SK-N-SH treated with all-trans-retinoic acid at 6 μM for 48 hours (cell line): ENCODE measurements around the gene TOR2A.

Experiments
- ATAC-seq: fragments of 200-7000 bp; cut with Tn5 transposase; 3 replicates; pipeline ENCODE4 v1.9.1; 2020; ENCODE audit warnings: mild to moderate bottlenecking, moderate library complexity
- ARNTL ChIP-seq: fragments of 450-650 bp; formaldehyde crosslinking; IDR thresholded peaks from 2 replicates; pipeline ENCODE4 v1.5.0; 2020; ENCODE audit warnings: low read depth, mild to moderate bottlenecking, moderate library complexity, borderline replicate concordance
- BACH2 ChIP-seq: fragments of 250-450 bp; sonication (Bioruptor Pico); IDR thresholded peaks from 2 replicates; pipeline ENCODE4 v1.9.0; 2021; ENCODE audit warnings: mild to moderate bottlenecking, borderline replicate concordance
- CSDC2 ChIP-seq: fragments of 250-450 bp; sonication (Bioruptor Pico); IDR thresholded peaks from 2 replicates; pipeline ENCODE4 v1.5.0; 2020; ENCODE audit warnings: mild to moderate bottlenecking, moderate library complexity
- CSRNP3 ChIP-seq: fragments of 250-450 bp; sonication (Bioruptor Pico); IDR thresholded peaks from 2 replicates; pipeline ENCODE4 v1.5.1; 2021; ENCODE audit warnings: mild to moderate bottlenecking, moderate library complexity
- ESRRG ChIP-seq: fragments of 250-450 bp; sonication (Bioruptor Pico); IDR thresholded peaks from 2 replicates; pipeline ENCODE4 v1.6.1; 2021; ENCODE audit warnings: mild to moderate bottlenecking
- GLIS3 ChIP-seq: fragments of 250-450 bp; sonication (Bioruptor Pico); IDR thresholded peaks from 2 replicates; pipeline ENCODE4 v1.5.0; 2020; ENCODE audit warnings: mild to moderate bottlenecking, moderate library complexity
- ISL1 ChIP-seq: fragments of 250-450 bp; sonication (Bioruptor Pico); IDR thresholded peaks from 2 replicates; pipeline ENCODE4 v2.1.2; 2022; ENCODE audit warnings: mild to moderate bottlenecking, moderate library complexity
- OSR1 ChIP-seq: fragments of 250-450 bp; sonication (Bioruptor Pico); IDR thresholded peaks from 2 replicates; pipeline ENCODE4 v1.8.0; 2022; ENCODE audit warnings: moderate library complexity, mild to moderate bottlenecking, inconsistent platforms
- RARB ChIP-seq: fragments of 250-450 bp; sonication (Bioruptor Pico); IDR thresholded peaks from 2 replicates; pipeline ENCODE4 v1.8.0; 2021; ENCODE audit warnings: mild to moderate bottlenecking, moderate library complexity
- SNAI2 ChIP-seq: fragments of 250-450 bp; sonication (Bioruptor Pico); IDR thresholded peaks from 2 replicates; pipeline ENCODE4 v1.5.0; 2020; ENCODE audit warnings: mild to moderate bottlenecking, moderate library complexity
- TCF4 ChIP-seq: fragments of 250-450 bp; sonication (Bioruptor Pico); IDR thresholded peaks from 2 replicates; pipeline ENCODE4 v1.8.0; 2021; ENCODE audit warnings: mild to moderate bottlenecking, moderate library complexity, borderline replicate concordance
- TOX ChIP-seq: fragments of 250-450 bp; sonication (Bioruptor Pico); IDR thresholded peaks from 2 replicates; pipeline ENCODE4 v1.8.0; 2021; ENCODE audit warnings: mild to moderate bottlenecking, moderate library complexity, borderline replicate concordance
- TSHZ2 ChIP-seq: fragments of 250-450 bp; sonication (Bioruptor Pico); IDR thresholded peaks from 2 replicates; pipeline ENCODE4 v1.5.0; 2020; ENCODE audit warnings: mild to moderate bottlenecking, moderate library complexity
- ZC3H10 ChIP-seq: fragments of 250-450 bp; sonication (Bioruptor Pico); IDR thresholded peaks from 2 replicates; pipeline ENCODE4 v1.5.1; 2021; ENCODE audit warnings: mild to moderate bottlenecking, moderate library complexity
- ZFP30 ChIP-seq: fragments of 450-650 bp; formaldehyde crosslinking; IDR thresholded peaks from 2 replicates; pipeline ENCODE4 v1.5.0; 2022; ENCODE audit warnings: mild to moderate bottlenecking, moderate library complexity
- ZNF565 ChIP-seq: fragments of 450-650 bp; formaldehyde crosslinking; conservative IDR thresholded peaks from 2 replicates; pipeline ENCODE4 v1.5.0; 2020; ENCODE audit warnings: low read depth, mild to moderate bottlenecking, moderate library complexity
- ZNF8 ChIP-seq: fragments of 450-650 bp; formaldehyde crosslinking; IDR thresholded peaks from 2 replicates; pipeline ENCODE4 v1.5.0; 2020; ENCODE audit warnings: mild to moderate bottlenecking, moderate library complexity
- TF ChIP-seq, protein P1 (sequence below): fragments of 250-450 bp; sonication (Bioruptor Pico); IDR thresholded peaks from 2 replicates; pipeline ENCODE4 v1.8.0; 2021; ENCODE audit warnings: low read depth, mild to moderate bottlenecking, moderate library complexity, borderline replicate concordance
- TF ChIP-seq, protein P2 (sequence below): fragments of 250-450 bp; sonication (Bioruptor Pico); IDR thresholded peaks from 2 replicates; pipeline ENCODE4 v1.8.0; 2020; ENCODE audit warnings: mild to moderate bottlenecking, moderate library complexity, borderline replicate concordance

Gene TOR2A

GRCh38 chr9:127723013-127723412, 12.1 kb downstream of the TOR2A start (continued):
- TF ChIP-seq CSRNP3 (CRISPR knock-in tag), result no peak
- TF ChIP-seq, all 23 proteins: peak for 0

DNA sequence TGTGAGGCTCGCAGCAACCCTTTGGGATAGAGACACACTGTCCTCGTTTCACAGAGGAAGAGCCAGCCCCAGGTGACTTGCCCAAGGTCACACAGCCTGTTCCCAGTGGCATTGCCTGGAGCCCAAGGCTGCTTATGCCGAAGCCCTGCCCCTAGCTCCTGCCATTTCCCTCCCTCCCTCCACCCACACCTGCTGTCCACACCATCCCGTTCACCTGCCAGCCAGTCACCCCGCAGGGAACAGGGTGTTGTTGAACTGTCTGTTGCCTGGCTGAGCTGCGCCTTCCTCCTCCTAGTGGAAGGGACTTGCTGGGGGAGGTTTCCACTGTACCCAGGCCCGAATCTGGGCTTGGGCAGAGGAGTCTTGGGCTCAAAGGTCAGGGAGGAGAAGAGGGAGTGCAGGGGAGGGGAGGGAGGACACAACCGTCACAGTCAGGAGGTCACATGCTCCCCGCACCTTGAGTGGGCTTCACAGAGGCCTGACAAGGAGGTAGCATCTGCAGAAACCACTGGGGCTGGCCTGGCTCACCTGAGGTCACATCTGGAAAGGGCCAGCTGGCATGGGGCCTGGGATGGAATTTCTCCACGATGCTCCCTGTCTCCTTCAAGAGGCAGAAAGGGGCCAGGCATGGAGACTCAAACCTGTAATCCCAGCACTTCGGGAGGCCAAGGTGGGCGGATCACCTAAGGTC, 12.9 kb downstream of the TOR2A start:
- no peak for ATAC-seq
- no peak for TF ChIP-seq OSR1 (CRISPR knock-in tag)

GRCh38 chr9:127721391-127721821, 13.7 kb downstream of the TOR2A start:
- TF ChIP-seq ZC3H10 (CRISPR knock-in tag) (no peak), SNAI2 (CRISPR knock-in tag) (no peak), ZNF8 (CRISPR knock-in tag) (no peak), ZFP30 (no peak), TSHZ2 (CRISPR knock-in tag) (no peak), TOX (CRISPR knock-in tag) (no peak), GLIS3 (no peak), ZNF565 (CRISPR knock-in tag) (no peak), RARB (CRISPR knock-in tag) (no peak), CSDC2 (CRISPR knock-in tag) (no peak)
- TF ChIP-seq, protein P1, sequence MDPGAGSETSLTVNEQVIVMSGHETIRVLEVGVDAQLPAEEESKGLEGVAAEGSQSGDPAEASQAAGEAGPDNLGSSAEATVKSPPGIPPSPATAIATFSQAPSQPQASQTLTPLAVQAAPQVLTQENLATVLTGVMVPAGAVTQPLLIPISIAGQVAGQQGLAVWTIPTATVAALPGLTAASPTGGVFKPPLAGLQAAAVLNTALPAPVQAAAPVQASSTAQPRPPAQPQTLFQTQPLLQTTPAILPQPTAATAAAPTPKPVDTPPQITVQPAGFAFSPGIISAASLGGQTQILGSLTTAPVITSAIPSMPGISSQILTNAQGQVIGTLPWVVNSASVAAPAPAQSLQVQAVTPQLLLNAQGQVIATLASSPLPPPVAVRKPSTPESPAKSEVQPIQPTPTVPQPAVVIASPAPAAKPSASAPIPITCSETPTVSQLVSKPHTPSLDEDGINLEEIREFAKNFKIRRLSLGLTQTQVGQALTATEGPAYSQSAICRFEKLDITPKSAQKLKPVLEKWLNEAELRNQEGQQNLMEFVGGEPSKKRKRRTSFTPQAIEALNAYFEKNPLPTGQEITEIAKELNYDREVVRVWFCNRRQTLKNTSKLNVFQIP (CRISPR knock-in tag), result no peak
- TF ChIP-seq, protein P2, sequence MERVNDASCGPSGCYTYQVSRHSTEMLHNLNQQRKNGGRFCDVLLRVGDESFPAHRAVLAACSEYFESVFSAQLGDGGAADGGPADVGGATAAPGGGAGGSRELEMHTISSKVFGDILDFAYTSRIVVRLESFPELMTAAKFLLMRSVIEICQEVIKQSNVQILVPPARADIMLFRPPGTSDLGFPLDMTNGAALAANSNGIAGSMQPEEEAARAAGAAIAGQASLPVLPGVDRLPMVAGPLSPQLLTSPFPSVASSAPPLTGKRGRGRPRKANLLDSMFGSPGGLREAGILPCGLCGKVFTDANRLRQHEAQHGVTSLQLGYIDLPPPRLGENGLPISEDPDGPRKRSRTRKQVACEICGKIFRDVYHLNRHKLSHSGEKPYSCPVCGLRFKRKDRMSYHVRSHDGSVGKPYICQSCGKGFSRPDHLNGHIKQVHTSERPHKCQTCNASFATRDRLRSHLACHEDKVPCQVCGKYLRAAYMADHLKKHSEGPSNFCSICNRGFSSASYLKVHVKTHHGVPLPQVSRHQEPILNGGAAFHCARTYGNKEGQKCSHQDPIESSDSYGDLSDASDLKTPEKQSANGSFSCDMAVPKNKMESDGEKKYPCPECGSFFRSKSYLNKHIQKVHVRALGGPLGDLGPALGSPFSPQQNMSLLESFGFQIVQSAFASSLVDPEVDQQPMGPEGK, result no peak
- ATAC-seq, result no peak

DNA sequence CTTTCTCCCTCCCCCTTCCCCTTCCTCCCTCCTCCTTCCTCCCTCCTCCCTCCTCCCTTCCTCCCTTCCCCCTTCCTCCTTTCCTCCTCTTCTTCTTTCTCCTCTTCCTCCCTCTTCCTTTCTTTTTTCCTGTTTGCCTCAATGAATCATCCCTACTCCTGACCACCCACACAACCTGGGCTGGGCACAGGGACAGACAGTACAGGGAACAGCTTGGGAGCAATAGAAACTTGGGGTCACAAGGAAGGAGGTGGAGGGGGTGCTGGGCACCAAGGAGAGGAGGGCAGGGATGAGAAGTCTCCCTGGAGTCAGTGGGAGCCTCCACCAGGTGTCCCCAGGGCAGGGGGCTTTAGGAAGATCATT, 14.2 kb downstream of the TOR2A start:
- ATAC-seq, result no peak
- TF ChIP-seq GLIS3, result no peak
- TF ChIP-seq TCF4 (CRISPR knock-in tag), result no peak
- TF ChIP-seq TSHZ2 (CRISPR knock-in tag), result no peak
- no peak for TF ChIP-seq BACH2 (CRISPR knock-in tag)
- TF ChIP-seq ZNF8 (CRISPR knock-in tag), result no peak
- no peak for TF ChIP-seq ISL1 (CRISPR knock-in tag)
- TF ChIP-seq ZFP30, result no peak
- no peak for TF ChIP-seq ESRRG (CRISPR knock-in tag)
- TF ChIP-seq ZNF565 (CRISPR knock-in tag), result no peak
- TF ChIP-seq CSDC2 (CRISPR knock-in tag), result no peak
- TF ChIP-seq ARNTL (CRISPR knock-in tag), result no peak
- no peak for TF ChIP-seq TOX (CRISPR knock-in tag)
- no peak for TF ChIP-seq SNAI2 (CRISPR knock-in tag)
- no peak for TF ChIP-seq OSR1 (CRISPR knock-in tag)
- TF ChIP-seq, protein P1 (CRISPR knock-in tag), result no peak
- no peak for TF ChIP-seq RARB (CRISPR knock-in tag)
- no peak for TF ChIP-seq CSRNP3 (CRISPR knock-in tag)
- TF ChIP-seq, all 23 proteins: peak for 0
